ENCODE data around the gene PCDHB6. TPM values are rescaled to one million over a fixed set of nuclear protein-coding genes. Genes with fewer than 3 reads are reported as not detected.

The PCDHB6 gene
- total and polyA plus RNA-seq, 2 of the 13 experiments (the other 11 are each of a cell fraction or from before 2014, with no cell fraction given): 0.01 to 0.04 TPM

DNA sequence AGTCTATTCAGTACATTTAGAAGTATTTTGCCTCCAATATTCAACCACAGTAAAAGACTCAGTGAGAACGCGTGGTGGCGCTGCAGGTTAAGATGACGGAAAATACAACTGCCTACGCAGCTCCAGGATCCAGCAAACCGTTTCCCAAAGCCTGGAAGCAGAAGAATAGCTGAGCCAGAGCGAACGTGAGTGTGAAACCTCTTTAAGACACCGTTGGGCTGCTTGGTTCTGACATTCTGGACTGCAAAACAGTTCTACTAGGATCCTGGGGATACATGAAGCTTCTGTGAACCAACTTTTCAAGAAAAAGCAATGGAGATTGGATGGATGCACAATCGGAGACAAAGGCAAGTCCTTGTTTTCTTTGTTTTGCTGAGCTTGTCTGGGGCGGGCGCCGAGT lies 32.4 kb downstream of the PCDHB6 start, which contains the start of gene PCDHB16 (continued):
- TF ChIP-seq, protein P1, sequence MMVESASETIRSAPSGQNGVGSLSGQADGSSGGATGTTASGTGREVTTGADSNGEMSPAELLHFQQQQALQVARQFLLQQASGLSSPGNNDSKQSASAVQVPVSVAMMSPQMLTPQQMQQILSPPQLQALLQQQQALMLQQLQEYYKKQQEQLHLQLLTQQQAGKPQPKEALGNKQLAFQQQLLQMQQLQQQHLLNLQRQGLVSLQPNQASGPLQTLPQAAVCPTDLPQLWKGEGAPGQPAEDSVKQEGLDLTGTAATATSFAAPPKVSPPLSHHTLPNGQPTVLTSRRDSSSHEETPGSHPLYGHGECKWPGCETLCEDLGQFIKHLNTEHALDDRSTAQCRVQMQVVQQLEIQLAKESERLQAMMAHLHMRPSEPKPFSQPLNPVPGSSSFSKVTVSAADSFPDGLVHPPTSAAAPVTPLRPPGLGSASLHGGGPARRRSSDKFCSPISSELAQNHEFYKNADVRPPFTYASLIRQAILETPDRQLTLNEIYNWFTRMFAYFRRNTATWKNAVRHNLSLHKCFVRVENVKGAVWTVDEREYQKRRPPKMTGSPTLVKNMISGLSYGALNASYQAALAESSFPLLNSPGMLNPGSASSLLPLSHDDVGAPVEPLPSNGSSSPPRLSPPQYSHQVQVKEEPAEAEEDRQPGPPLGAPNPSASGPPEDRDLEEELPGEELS (CRISPR knock-in tag; IDR thresholded peaks at IDR 0.05): 0 out of 2 replicates have a peak, but pooled peaks have one; percentile 19
- TF ChIP-seq NAIF1 (CRISPR knock-in tag; IDR thresholded peaks at IDR 0.05; ENCODE audit: borderline replicate concordance) (no peak), MTA1 (CRISPR knock-in tag; IDR thresholded peaks at IDR 0.05; ENCODE audit: borderline replicate concordance) (no peak), SAP130 (CRISPR knock-in tag; IDR thresholded peaks at IDR 0.05; ENCODE audit: low read depth) (0 out of 2 replicates have a peak, but pooled peaks have one; percentile 13), CCAR2 (optimal IDR thresholded peaks at IDR 0.05; ENCODE audit: low read depth, low read length) (no peak), NCOR1 (IDR thresholded peaks at IDR 0.05; ENCODE audit: borderline replicate concordance, low read length) (no peak), ZFP36 (IDR thresholded peaks at IDR 0.05; ENCODE audit: borderline replicate concordance, low read depth, low read length, partially characterized antibody) (no peak), XBP1 (CRISPR knock-in tag; IDR thresholded peaks at IDR 0.05) (0 out of 2 replicates have a peak, but pooled peaks have one; percentile 24), HNRNPH1 (optimal IDR thresholded peaks at IDR 0.05; ENCODE audit: low read depth, low read length) (no peak), ATF1 (CRISPR knock-in tag; IDR thresholded peaks at IDR 0.05) (peak; percentile 51; the same call in 1 of the 2 replicates), MED1 (CRISPR knock-in tag; IDR thresholded peaks at IDR 0.05) (0 out of 2 replicates have a peak, but pooled peaks have one; percentile 27), STAG1 (CRISPR knock-in tag; IDR thresholded peaks at IDR 0.05) (peak; percentile 57), RAD21 (CRISPR knock-in tag; IDR thresholded peaks at IDR 0.05) (peak; percentile 56; the same call in 1 of the 2 replicates), RBM39 (IDR thresholded peaks at IDR 0.05; ENCODE audit: low read depth, low read length, poor library complexity, severe bottlenecking) (no peak), ZNF180 (CRISPR knock-in tag; IDR thresholded peaks at IDR 0.05; ENCODE audit: borderline replicate concordance, low read depth) (no peak), KLF12 (CRISPR knock-in tag; IDR thresholded peaks at IDR 0.05; ENCODE audit: borderline replicate concordance) (0 out of 2 replicates have a peak, but pooled peaks have one; percentile 58), SMC3 (IDR thresholded peaks at IDR 0.05; ENCODE audit: low read length) (peak; percentile 45; the same call in 1 of the 2 replicates)
- TF ChIP-seq, protein P2, sequence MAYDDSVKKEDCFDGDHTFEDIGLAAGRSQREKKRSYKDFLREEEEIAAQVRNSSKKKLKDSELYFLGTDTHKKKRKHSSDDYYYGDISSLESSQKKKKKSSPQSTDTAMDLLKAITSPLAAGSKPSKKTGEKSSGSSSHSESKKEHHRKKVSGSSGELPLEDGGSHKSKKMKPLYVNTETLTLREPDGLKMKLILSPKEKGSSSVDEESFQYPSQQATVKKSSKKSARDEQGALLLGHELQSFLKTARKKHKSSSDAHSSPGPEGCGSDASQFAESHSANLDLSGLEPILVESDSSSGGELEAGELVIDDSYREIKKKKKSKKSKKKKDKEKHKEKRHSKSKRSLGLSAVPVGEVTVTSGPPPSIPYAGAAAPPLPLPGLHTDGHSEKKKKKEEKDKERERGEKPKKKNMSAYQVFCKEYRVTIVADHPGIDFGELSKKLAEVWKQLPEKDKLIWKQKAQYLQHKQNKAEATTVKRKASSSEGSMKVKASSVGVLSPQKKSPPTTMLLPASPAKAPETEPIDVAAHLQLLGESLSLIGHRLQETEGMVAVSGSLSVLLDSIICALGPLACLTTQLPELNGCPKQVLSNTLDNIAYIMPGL (CRISPR knock-in tag; IDR thresholded peaks at IDR 0.05; ENCODE audit: borderline replicate concordance in 1 of 2, low read depth in 1 of 2): peak in 1 of 2 experiments; percentile 62; a peak in 1 of 4 replicates
- TF ChIP-seq, protein P3, sequence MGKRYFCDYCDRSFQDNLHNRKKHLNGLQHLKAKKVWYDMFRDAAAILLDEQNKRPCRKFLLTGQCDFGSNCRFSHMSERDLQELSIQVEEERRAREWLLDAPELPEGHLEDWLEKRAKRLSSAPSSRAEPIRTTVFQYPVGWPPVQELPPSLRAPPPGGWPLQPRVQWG (CRISPR knock-in tag; IDR thresholded peaks at IDR 0.05; ENCODE audit: borderline replicate concordance, low read depth): no peak
- TF ChIP-seq, protein P4, sequence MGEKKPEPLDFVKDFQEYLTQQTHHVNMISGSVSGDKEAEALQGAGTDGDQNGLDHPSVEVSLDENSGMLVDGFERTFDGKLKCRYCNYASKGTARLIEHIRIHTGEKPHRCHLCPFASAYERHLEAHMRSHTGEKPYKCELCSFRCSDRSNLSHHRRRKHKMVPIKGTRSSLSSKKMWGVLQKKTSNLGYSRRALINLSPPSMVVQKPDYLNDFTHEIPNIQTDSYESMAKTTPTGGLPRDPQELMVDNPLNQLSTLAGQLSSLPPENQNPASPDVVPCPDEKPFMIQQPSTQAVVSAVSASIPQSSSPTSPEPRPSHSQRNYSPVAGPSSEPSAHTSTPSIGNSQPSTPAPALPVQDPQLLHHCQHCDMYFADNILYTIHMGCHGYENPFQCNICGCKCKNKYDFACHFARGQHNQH (CRISPR knock-in tag; IDR thresholded peaks at IDR 0.05): no peak
- TF ChIP-seq, protein P5, sequence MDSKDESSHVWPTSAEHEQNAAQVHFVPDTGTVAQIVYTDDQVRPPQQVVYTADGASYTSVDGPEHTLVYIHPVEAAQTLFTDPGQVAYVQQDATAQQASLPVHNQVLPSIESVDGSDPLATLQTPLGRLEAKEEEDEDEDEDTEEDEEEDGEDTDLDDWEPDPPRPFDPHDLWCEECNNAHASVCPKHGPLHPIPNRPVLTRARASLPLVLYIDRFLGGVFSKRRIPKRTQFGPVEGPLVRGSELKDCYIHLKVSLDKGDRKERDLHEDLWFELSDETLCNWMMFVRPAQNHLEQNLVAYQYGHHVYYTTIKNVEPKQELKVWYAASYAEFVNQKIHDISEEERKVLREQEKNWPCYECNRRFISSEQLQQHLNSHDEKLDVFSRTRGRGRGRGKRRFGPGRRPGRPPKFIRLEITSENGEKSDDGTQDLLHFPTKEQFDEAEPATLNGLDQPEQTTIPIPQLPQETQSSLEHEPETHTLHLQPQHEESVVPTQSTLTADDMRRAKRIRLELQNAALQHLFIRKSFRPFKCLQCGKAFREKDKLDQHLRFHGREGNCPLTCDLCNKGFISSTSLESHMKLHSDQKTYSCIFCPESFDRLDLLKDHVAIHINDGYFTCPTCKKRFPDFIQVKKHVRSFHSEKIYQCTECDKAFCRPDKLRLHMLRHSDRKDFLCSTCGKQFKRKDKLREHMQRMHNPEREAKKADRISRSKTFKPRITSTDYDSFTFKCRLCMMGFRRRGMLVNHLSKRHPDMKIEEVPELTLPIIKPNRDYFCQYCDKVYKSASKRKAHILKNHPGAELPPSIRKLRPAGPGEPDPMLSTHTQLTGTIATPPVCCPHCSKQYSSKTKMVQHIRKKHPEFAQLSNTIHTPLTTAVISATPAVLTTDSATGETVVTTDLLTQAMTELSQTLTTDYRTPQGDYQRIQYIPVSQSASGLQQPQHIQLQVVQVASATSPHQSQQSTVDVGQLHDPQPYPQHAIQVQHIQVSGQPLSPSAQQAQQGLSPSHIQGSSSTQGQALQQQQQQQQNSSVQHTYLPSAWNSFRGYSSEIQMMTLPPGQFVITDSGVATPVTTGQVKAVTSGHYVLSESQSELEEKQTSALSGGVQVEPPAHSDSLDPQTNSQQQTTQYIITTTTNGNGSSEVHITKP (CRISPR knock-in tag; IDR thresholded peaks at IDR 0.05; ENCODE audit: low read depth): no peak
